Kidney (tissue), 14 donors: ENCODE results near the gene SLCO1B1. TPM values are rescaled to one million over a fixed set of nuclear protein-coding genes. Genes with fewer than 3 reads are reported as not detected.

Source experiments
- DNase-seq, 5 donors: peaks; one replicate each; pipeline ENCODE4 v3.0.0-alpha.2; 2013 to 2020
- FAIRE-seq: peaks from 2 replicates; lab custom pipeline; 2012; peaks lifted over from hg19 to GRCh38; lab: Jason Lieb, UNC
- H3K27ac ChIP-seq, 2 donors: one replicate each; pipeline ENCODE4 v1.7.0; 2013; ENCODE audit warnings: low read depth in 2 of 2, low read length in 2 of 2, inconsistent platforms in 1 of 2
- H3K27me3 ChIP-seq: one replicate; pipeline ENCODE4 v1.7.1; 2013; ENCODE audit warnings: low read length, inconsistent platforms; ENCODE audit not compliant: control insufficient read depth, insufficient read depth
- H3K36me3 ChIP-seq, 3 donors: one replicate each; pipeline versions ENCODE4 v1.7.0 to v1.7.1; 2013; ENCODE audit warnings: low read length in 3 of 3, control low read depth in 1 of 3, inconsistent platforms in 1 of 3; ENCODE audit not compliant: insufficient read depth in 3 of 3, control insufficient read depth in 2 of 3
- H3K4me1 ChIP-seq, 3 donors: one replicate each; pipeline versions ENCODE4 v1.7.0 to v1.7.1; 2013; ENCODE audit warnings: low read length in 3 of 3, inconsistent platforms in 1 of 3, low read depth in 1 of 3; ENCODE audit not compliant: control insufficient read depth in 2 of 3, insufficient read depth in 2 of 3
- H3K4me3 ChIP-seq, 3 donors: one replicate each; pipeline versions ENCODE4 v1.7.0 to v1.8.1; 2013; ENCODE audit warnings: low read length in 3 of 3, control low read depth in 1 of 3, inconsistent platforms in 1 of 3
- H3K9ac ChIP-seq, 3 donors: one replicate each; pipeline versions ENCODE4 v1.7.0 to v1.7.1; 2013; ENCODE audit warnings: low read length in 3 of 3, control low read depth in 1 of 3, inconsistent platforms in 1 of 3
- H3K9me3 ChIP-seq, 3 donors: one replicate each; pipeline versions ENCODE4 v1.7.0 to v1.7.1; 2013; ENCODE audit warnings: low read length in 3 of 3, control low read depth in 1 of 3, inconsistent platforms in 1 of 3; ENCODE audit not compliant: control insufficient read depth in 2 of 3, insufficient read depth in 1 of 3
- intact Hi-C: fragments of 100-400 bp; cut with DNase I; formaldehyde crosslinking; loops from one replicate; pipeline ENCODE4 v1.11.1; 2022
- polyA plus RNA-seq: library from polyadenylated mRNA; stranded (reverse); fragments of 350-450 nt; fragmentation: Illumina TruSeq; extraction: RNeasy Lipid Tissue Mini Kit (QIAGEN cat#74804); gene quantifications from one replicate; pipeline ENCODE4 v1.2.3, GENCODE V29; 2014; ENCODE audit warnings: low read depth, low replicate concordance; ENCODE audit not compliant: insufficient read depth
- total RNA-seq: library from RNA; stranded (reverse); fragmentation: NEBNext Ultra II Directional; extraction: Animal tissue kit (Norgen Biotek cat#: 25700); gene quantifications from one replicate; pipeline ENCODE4 v1.2.1, GENCODE V29; 2021
- TF ChIP-seq, protein P1 (sequence below): IDR thresholded peaks from 3 replicates; pipeline ENCODE4 v1.5.1; 2012; ENCODE audit warnings: mild to moderate bottlenecking, moderate library complexity, borderline replicate concordance; ENCODE audit not compliant: insufficient read depth; ENCODE audit errors: extremely low read depth
- donor health status: control.
- donor health status: control.
- donor health status: control.
- donor health status: control.
- donor health status: control.
- donor health status: DM: yes; HTN: yes; CAD: no.
- donor health status: Normal renal cell carcinoma (clear cell type).

SLCO1B1 gene
- total and polyA plus RNA-seq, 2 donors from 2014 or later = not detected

DNA sequence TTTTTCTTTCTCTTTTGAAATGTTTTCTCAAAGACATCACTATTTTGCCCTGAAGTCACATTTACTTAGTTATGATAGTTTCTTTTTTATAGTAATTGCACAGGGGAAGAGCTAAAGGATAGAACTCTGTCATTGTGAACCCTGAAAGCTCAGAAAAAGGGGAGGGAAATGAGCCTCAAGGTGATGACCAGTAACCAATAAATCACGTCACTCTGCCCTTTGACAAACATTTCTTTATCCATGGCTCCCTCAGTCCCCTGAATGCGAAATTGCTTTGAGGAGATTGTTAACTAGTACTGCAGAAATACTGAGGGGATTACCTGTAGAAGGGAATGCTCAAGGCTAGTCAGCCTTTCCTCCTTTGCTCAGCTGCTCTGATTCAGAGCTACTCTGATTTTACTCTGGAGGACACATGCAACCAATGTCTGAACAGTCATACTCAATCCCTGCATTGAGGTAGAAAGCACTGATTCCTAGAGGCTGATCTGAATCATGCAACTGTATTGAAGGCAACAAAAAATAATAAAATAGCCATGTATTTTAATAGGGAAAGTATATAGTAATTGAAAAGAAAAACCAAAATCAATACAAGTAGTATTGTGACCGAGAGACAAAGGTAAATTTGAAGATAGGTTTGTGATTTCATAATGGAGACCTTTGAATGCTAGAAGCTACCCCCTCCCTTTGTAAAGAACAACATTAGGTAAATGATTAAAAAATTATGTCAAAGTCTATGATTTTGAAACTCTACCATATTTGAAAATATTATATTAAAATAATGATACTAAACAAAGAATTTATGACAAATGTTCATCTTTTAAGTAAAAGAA, 24.7 kb downstream of the SLCO1B1 start:
- TF ChIP-seq, protein P1, sequence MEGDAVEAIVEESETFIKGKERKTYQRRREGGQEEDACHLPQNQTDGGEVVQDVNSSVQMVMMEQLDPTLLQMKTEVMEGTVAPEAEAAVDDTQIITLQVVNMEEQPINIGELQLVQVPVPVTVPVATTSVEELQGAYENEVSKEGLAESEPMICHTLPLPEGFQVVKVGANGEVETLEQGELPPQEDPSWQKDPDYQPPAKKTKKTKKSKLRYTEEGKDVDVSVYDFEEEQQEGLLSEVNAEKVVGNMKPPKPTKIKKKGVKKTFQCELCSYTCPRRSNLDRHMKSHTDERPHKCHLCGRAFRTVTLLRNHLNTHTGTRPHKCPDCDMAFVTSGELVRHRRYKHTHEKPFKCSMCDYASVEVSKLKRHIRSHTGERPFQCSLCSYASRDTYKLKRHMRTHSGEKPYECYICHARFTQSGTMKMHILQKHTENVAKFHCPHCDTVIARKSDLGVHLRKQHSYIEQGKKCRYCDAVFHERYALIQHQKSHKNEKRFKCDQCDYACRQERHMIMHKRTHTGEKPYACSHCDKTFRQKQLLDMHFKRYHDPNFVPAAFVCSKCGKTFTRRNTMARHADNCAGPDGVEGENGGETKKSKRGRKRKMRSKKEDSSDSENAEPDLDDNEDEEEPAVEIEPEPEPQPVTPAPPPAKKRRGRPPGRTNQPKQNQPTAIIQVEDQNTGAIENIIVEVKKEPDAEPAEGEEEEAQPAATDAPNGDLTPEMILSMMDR = no peak
- intact Hi-C loops = no loop called here
- FAIRE-seq (no peak), DNase-seq (no peak)
- Histone ChIP-seq H3K36me3 (no peaks in the 10 kb centered on the region), H3K4me1 (no peaks in the 10 kb centered on the region), H3K27ac (no peak overlapping the region), H3K9me3 (no peaks in the 10 kb centered on the region), H3K4me3 (no peak overlapping the region), H3K9ac (no peak overlapping the region), H3K27me3 (no peaks in the 10 kb centered on the region)

DNA sequence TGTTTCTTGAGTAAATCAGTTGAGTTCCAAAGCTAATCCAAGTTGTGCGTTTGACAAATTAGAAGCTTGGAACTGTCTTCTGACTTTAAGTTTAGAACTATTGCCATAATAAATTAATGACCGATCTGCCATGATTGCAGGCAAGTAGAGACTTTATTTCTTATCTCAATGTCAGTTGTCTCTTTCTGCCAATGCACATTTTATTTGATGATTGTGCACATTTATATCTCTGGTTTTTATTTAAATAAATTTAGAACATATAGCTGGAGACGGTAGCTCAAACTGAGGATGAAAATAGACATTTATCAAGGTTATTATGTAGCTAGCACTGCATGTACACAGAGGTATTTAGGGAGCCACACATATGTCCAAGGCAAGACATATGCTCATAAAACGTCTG, 34.1 kb downstream of the SLCO1B1 start:
- Histone ChIP-seq H3K9me3 (no peaks in the 10 kb centered on the region), H3K27ac (no peak overlapping the region), H3K4me3 (no peak overlapping the region), H3K27me3 (no peaks in the 10 kb centered on the region), H3K36me3 (no peaks in the 10 kb centered on the region), H3K4me1 (no peaks in the 10 kb centered on the region), H3K9ac (no peak overlapping the region)
- no peak for DNase-seq
- intact Hi-C loops = no loop called here
- TF ChIP-seq, protein P1 = no peak
- FAIRE-seq = no peak

DNA sequence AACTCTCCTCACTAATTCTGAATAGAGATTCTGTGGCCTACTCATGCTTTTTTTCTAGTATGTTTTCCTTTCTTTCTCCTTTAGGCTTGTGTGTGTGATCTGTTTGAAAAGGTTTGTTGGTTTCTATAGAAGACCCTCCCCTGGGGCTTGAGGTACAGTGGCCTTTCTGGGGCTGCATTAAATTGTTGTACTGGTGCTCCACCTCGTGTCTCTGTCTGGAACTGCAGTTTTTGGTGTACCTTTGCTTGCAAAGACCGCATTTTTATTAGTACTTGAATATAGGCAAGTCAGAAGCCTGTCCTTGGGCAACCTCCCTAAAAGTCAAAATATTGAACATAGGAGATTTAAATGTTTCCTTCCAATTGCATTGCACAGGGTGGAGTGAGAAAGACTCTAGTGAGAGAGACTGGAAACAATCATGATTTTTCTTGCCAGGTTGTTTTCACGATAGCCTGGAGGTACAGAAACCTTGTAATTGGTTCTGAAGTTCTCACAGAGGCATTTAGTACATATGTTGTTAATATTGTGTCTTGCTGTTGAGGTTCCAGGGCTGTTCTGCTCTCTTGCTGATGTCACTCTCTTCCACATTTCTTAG, 39.0 kb downstream of the SLCO1B1 start:
- no peaks in the 10 kb centered on the region for H3K4me1 ChIP-seq
- intact Hi-C loops = no loop called here
- H3K9ac ChIP-seq = no peak overlapping the region
- no peak overlapping the region for H3K4me3 ChIP-seq
- no peaks in the 10 kb centered on the region for H3K9me3 ChIP-seq
- H3K27ac ChIP-seq = no peak overlapping the region
- H3K27me3 ChIP-seq = no peaks in the 10 kb centered on the region
- FAIRE-seq (no peak), DNase-seq (peak in 4 of 5 donors; percentile 44 to 54 (median 48))
- H3K36me3 ChIP-seq = no peaks in the 10 kb centered on the region
- TF ChIP-seq, protein P1 = peak; percentile 30
